ENCODE results near the gene FKBP11.

FKBP11 gene

GRCh38 chr12:48952691-48953090 is 27.4 kb upstream of the FKBP11 start:
- H3K9ac ChIP-seq (ENCODE audit: low read length) = no peak overlapping the region

GRCh38 chr12:48947727-48948126 is 22.4 kb upstream of the FKBP11 start:
- Histone ChIP-seq H3K9ac (ENCODE audit: low read length) (no peak overlapping the region), H3K9me3 (ENCODE audit: control insufficient read depth, low read depth, low read length) (no peaks in the 10 kb centered on the region), H3K36me3 (ENCODE audit: control insufficient read depth, low read depth, low read length) (peaks cover 24% of the 10 kb centered on the region), H3K27ac (ENCODE audit: low read length) (no peak overlapping the region), H3K27me3 (ENCODE audit: control insufficient read depth, insufficient read depth, low read length) (no peaks in the 10 kb centered on the region), H3K4me1 (ENCODE audit: control insufficient read depth, low read depth, low read length) (no peaks in the 10 kb centered on the region), H3K4me3 (ENCODE audit: low read length) (no peak overlapping the region)

More at GRCh38 chr12:48952691-48953090, 27.4 kb upstream of the FKBP11 start:
- H3K27ac ChIP-seq (ENCODE audit: low read length) = no peak overlapping the region
- H3K9me3 ChIP-seq (ENCODE audit: control insufficient read depth, low read depth, low read length) = no peaks in the 10 kb centered on the region
- H3K4me1 ChIP-seq (ENCODE audit: control insufficient read depth, low read depth, low read length) = peaks cover 13% of the 10 kb centered on the region
- no peaks in the 10 kb centered on the region for H3K27me3 ChIP-seq (ENCODE audit: control insufficient read depth, insufficient read depth, low read length)
- peaks cover 43% of the 10 kb centered on the region for H3K36me3 ChIP-seq (ENCODE audit: control insufficient read depth, low read depth, low read length)
- H3K4me3 ChIP-seq (ENCODE audit: low read length) = no peak overlapping the region

- Histone ChIP-seq H3K27me3 (ENCODE audit: control insufficient read depth, insufficient read depth, low read length) (no peaks in the 10 kb centered on the region), H3K9me3 (ENCODE audit: control insufficient read depth, low read depth, low read length) (no peaks in the 10 kb centered on the region), H3K9ac (ENCODE audit: low read length) (no peak overlapping the region), H3K36me3 (ENCODE audit: control insufficient read depth, low read depth, low read length) (peaks cover 17% of the 10 kb centered on the region), H3K4me1 (ENCODE audit: control insufficient read depth, low read depth, low read length) (no peaks in the 10 kb centered on the region), H3K4me3 (ENCODE audit: low read length) (no peak overlapping the region), H3K27ac (ENCODE audit: low read length) (no peak overlapping the region)
Measured at GRCh38 chr12:48946943-48947342, 21.7 kb upstream of the FKBP11 start.

- Histone ChIP-seq H3K9me3 (ENCODE audit: control insufficient read depth, low read depth, low read length) (no peaks in the 10 kb centered on the region), H3K36me3 (ENCODE audit: control insufficient read depth, low read depth, low read length) (peaks cover 17% of the 10 kb centered on the region), H3K9ac (ENCODE audit: low read length) (no peak overlapping the region), H3K4me3 (ENCODE audit: low read length) (no peak overlapping the region), H3K27ac (ENCODE audit: low read length) (no peak overlapping the region), H3K27me3 (ENCODE audit: control insufficient read depth, insufficient read depth, low read length) (no peaks in the 10 kb centered on the region), H3K4me1 (ENCODE audit: control insufficient read depth, low read depth, low read length) (no peaks in the 10 kb centered on the region)
Measured at GRCh38 chr12:48946205-48946604, 20.9 kb upstream of the FKBP11 start.

- H3K27me3 ChIP-seq (ENCODE audit: control insufficient read depth, insufficient read depth, low read length) = no peaks in the 10 kb centered on the region
- H3K4me3 ChIP-seq (ENCODE audit: low read length) = no peak overlapping the region
- H3K9ac ChIP-seq (ENCODE audit: low read length) = no peak overlapping the region
- H3K27ac ChIP-seq (ENCODE audit: low read length) = no peak overlapping the region
- H3K4me1 ChIP-seq (ENCODE audit: control insufficient read depth, low read depth, low read length) = no peaks in the 10 kb centered on the region
- H3K36me3 ChIP-seq (ENCODE audit: control insufficient read depth, low read depth, low read length) = peaks cover 37% of the 10 kb centered on the region
- H3K9me3 ChIP-seq (ENCODE audit: control insufficient read depth, low read depth, low read length) = no peaks in the 10 kb centered on the region
Measured at GRCh38 chr12:48943221-48943620, 17.9 kb upstream of the FKBP11 start.

- no peaks in the 10 kb centered on the region for H3K27me3 ChIP-seq (ENCODE audit: control insufficient read depth, insufficient read depth, low read length)
- H3K27ac ChIP-seq (ENCODE audit: low read length) = no peak overlapping the region
- H3K36me3 ChIP-seq (ENCODE audit: control insufficient read depth, low read depth, low read length) = peaks cover 50% of the 10 kb centered on the region
- H3K4me1 ChIP-seq (ENCODE audit: control insufficient read depth, low read depth, low read length) = no peaks in the 10 kb centered on the region
- no peak overlapping the region for H3K4me3 ChIP-seq (ENCODE audit: low read length)
- H3K9me3 ChIP-seq (ENCODE audit: control insufficient read depth, low read depth, low read length) = no peaks in the 10 kb centered on the region
- H3K9ac ChIP-seq (ENCODE audit: low read length) = no peak overlapping the region
Measured at GRCh38 chr12:48940181-48940580, 14.9 kb upstream of the FKBP11 start.

- no peak overlapping the region for H3K27ac ChIP-seq (ENCODE audit: low read length)
- H3K36me3 ChIP-seq (ENCODE audit: control insufficient read depth, low read depth, low read length) = peaks cover 59% of the 10 kb centered on the region
- no peak overlapping the region for H3K4me3 ChIP-seq (ENCODE audit: low read length)
- no peak overlapping the region for H3K9ac ChIP-seq (ENCODE audit: low read length)
- no peaks in the 10 kb centered on the region for H3K27me3 ChIP-seq (ENCODE audit: control insufficient read depth, insufficient read depth, low read length)
- no peaks in the 10 kb centered on the region for H3K4me1 ChIP-seq (ENCODE audit: control insufficient read depth, low read depth, low read length)
- no peaks in the 10 kb centered on the region for H3K9me3 ChIP-seq (ENCODE audit: control insufficient read depth, low read depth, low read length)
Measured at GRCh38 chr12:48938805-48939204, 13.5 kb upstream of the FKBP11 start.

- H3K4me3 ChIP-seq (ENCODE audit: low read length) = no peak overlapping the region
- H3K36me3 ChIP-seq (ENCODE audit: control insufficient read depth, low read depth, low read length) = peaks cover 71% of the 10 kb centered on the region
- H3K27me3 ChIP-seq (ENCODE audit: control insufficient read depth, insufficient read depth, low read length) = no peaks in the 10 kb centered on the region
- H3K9ac ChIP-seq (ENCODE audit: low read length) = no peak overlapping the region
- no peaks in the 10 kb centered on the region for H3K9me3 ChIP-seq (ENCODE audit: control insufficient read depth, low read depth, low read length)
- no peaks in the 10 kb centered on the region for H3K4me1 ChIP-seq (ENCODE audit: control insufficient read depth, low read depth, low read length)
- no peak overlapping the region for H3K27ac ChIP-seq (ENCODE audit: low read length)
Measured at GRCh38 chr12:48937170-48937569, 11.9 kb upstream of the FKBP11 start.

GRCh38 chr12:48936379-48936979 is 11.2 kb upstream of the FKBP11 start:
- H3K36me3 ChIP-seq (ENCODE audit: control insufficient read depth, low read depth, low read length) = peaks cover 74% of the 10 kb centered on the region

GRCh38 chr12:48934312-48934706 is 9.0 kb upstream of the FKBP11 start:
- H3K36me3 ChIP-seq (ENCODE audit: control insufficient read depth, low read depth, low read length) = peaks cover 73% of the 10 kb centered on the region
- H3K4me3 ChIP-seq (ENCODE audit: low read length) = no peak overlapping the region
- H3K9me3 ChIP-seq (ENCODE audit: control insufficient read depth, low read depth, low read length) = no peaks in the 10 kb centered on the region
- no peaks in the 10 kb centered on the region for H3K27me3 ChIP-seq (ENCODE audit: control insufficient read depth, insufficient read depth, low read length)
- H3K9ac ChIP-seq (ENCODE audit: low read length) = no peak overlapping the region
- H3K4me1 ChIP-seq (ENCODE audit: control insufficient read depth, low read depth, low read length) = no peaks in the 10 kb centered on the region
- H3K27ac ChIP-seq (ENCODE audit: low read length) = no peak overlapping the region

More at GRCh38 chr12:48936379-48936979, 11.2 kb upstream of the FKBP11 start:
- no peak overlapping the region for H3K27ac ChIP-seq (ENCODE audit: low read length)
- H3K4me3 ChIP-seq (ENCODE audit: low read length) = no peak overlapping the region
- H3K27me3 ChIP-seq (ENCODE audit: control insufficient read depth, insufficient read depth, low read length) = no peaks in the 10 kb centered on the region
- H3K9me3 ChIP-seq (ENCODE audit: control insufficient read depth, low read depth, low read length) = no peaks in the 10 kb centered on the region
- no peaks in the 10 kb centered on the region for H3K4me1 ChIP-seq (ENCODE audit: control insufficient read depth, low read depth, low read length)
- no peak overlapping the region for H3K9ac ChIP-seq (ENCODE audit: low read length)

GRCh38 chr12:48933664-48934311 is 8.5 kb upstream of the FKBP11 start:
- H3K27me3 ChIP-seq (ENCODE audit: control insufficient read depth, insufficient read depth, low read length) = no peaks in the 10 kb centered on the region
- peaks cover 71% of the 10 kb centered on the region for H3K36me3 ChIP-seq (ENCODE audit: control insufficient read depth, low read depth, low read length)
- H3K27ac ChIP-seq (ENCODE audit: low read length) = no peak overlapping the region
- no peak overlapping the region for H3K9ac ChIP-seq (ENCODE audit: low read length)
- no peaks in the 10 kb centered on the region for H3K9me3 ChIP-seq (ENCODE audit: control insufficient read depth, low read depth, low read length)
- no peaks in the 10 kb centered on the region for H3K4me1 ChIP-seq (ENCODE audit: control insufficient read depth, low read depth, low read length)
- no peak overlapping the region for H3K4me3 ChIP-seq (ENCODE audit: low read length)

- Histone ChIP-seq H3K27me3 (ENCODE audit: control insufficient read depth, insufficient read depth, low read length) (no peaks in the 10 kb centered on the region), H3K36me3 (ENCODE audit: control insufficient read depth, low read depth, low read length) (peaks cover 64% of the 10 kb centered on the region), H3K27ac (ENCODE audit: low read length) (no peak overlapping the region), H3K9ac (ENCODE audit: low read length) (no peak overlapping the region), H3K4me1 (ENCODE audit: control insufficient read depth, low read depth, low read length) (no peaks in the 10 kb centered on the region), H3K4me3 (ENCODE audit: low read length) (no peak overlapping the region), H3K9me3 (ENCODE audit: control insufficient read depth, low read depth, low read length) (no peaks in the 10 kb centered on the region)
Measured at GRCh38 chr12:48932878-48933277, 7.6 kb upstream of the FKBP11 start.

All from iPS-18a (cell line).